Activated CD4-positive, alpha-beta T cell treated with anti-CD3 and anti-CD28 coated beads for 4 hours (primary cell): ENCODE data around the gene FERD3L.

Source experiments
- DNase-seq, 2 donors: peaks; one replicate each; pipeline ENCODE4 v3.0.0-alpha.2; 2020

FERD3L gene

DNA sequence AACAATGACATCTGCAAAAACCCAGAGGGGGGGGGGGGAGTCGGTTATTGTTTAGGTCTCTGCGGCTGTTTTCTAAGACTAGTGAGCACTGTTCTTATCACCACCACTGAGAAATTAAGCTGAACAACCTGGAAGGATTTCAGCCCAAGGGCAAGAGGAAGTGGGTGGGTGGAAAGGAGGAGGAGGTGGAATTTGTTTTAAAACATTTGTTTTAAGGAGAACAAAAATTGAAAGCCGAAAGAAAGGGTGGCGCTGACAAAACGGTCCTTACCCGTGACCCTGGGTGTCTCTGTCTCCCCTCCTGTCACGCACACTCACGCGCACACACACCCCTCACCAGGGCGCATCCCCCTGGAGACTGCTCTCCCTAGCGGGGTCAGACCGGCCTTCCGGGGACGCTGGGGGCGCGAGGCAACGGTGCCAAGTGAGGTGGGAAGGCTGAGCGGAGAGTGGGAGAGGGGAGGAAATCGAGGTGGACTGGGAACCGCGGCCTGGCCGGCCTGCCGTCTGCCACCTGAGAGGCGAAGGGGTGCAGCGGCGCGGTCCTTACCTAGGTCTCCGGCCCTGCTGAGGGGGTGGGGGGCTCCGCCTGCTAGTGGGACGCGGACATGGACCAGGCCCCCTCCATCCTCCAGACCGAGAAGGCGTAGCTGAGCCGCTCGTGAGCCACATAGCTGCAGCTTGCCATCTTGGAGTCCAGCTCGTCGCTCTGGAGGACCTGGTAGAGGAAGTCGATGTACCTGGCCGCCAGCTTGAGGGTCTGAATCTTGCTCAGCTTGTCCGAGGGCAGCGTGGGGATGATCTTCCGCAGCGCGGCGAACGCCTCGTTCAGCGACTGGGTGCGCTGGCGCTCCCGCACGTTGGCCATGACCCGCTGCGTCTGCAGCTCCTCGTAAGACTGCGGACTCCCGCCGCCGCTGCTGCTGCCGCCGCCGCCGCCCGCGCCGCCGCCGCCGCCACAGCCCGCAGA, 28.8 kb downstream of the FERD3L start:
- DNase-seq = no peak

DNA sequence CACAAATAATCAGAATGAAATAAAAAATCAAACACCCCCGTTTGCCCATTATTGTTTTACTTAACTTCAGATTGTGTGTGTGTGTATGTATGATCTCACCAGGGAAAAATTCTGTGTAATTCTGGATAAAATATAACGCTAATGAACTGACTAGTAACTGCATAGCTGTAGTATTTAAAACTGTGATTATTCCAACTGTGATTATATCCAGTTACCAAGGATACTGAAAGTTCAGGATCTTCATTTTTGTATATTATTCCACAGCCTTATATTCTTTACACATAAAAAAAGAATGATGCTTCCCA, 30.7 kb downstream of the FERD3L start:
- DNase-seq = no peak

DNA sequence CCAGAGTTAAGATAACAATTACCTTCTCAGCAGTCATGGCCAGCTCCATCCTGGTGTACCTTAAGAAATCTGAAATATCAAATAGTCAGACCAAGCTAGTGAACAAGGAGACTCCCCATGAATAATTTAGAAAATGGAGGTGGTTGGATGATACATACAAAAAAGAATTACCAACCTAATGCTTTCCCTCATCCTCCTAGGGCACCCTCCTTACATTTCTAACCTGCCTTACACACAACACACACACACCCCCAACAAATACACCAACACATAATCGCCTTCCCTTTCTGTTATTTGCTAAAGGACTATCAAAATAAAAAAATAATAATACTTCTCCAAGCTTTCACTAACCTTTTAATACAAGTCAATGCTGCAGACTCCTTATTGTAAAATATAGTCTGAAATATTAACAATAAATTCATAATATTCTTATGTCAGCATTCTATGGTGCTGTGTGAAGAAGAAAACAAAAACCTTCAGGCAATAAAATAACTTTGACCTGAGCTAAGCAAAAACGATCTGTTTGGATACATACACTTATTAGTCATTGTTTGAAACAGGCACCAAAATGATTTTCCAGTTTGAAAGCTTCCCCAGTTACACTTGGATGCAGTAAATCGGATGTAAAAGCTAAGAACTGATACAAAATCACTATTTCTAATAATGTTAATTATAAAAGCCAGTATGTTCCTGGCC, 31.2 kb downstream of the FERD3L start:
- no peak for DNase-seq

DNA sequence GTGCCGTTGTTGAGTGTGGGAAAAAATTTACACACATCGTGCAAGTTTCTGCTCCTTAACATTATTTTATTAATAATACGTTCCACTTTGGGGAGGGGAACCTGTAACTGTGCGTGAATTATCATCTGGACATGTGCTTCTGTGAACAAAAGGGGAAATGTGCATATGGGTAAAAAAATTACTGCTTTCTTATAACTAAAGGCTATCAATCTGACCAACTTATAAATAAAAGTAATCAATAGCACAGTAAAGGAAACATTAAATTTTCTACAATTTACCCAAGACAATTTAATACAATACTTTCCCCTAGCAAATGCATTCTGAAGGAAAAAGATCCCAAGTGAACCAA, 32.2 kb downstream of the FERD3L start:
- DNase-seq = no peak

DNA sequence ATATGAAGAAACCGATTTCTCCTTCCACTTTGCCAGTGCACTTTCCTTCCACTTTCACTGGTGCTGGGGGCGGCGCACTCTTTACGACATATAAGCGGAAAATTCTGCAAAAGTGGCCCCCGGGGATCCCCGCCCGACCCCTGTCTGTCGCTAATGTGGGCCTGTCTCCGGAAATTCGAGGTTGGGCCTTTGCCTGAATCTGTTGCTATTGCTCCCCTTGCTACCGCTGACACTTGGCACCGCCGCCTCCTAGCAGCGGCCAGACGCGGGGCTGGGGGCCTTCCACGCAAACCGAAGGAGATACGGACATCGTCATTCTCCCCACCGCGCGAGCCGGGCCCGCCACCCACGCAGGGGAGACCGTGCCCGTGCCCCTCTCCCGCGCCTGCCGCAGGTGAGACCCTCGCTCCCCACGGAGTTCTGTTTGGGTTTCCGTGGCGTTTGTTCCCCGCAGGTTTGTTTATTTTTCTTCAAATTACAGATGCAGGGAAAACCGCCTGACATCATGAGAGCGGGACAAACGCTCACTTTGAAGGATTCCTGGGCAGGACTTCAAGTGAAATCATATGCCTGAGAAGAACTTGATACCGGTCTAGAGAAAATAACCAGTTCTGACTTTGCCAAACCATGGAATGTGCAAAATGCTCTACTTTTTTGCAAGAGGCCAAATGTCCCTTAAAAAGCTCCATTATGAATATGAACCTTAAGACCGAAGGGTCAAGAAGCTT, 32.8 kb downstream of the FERD3L start:
- no peak for DNase-seq

DNA sequence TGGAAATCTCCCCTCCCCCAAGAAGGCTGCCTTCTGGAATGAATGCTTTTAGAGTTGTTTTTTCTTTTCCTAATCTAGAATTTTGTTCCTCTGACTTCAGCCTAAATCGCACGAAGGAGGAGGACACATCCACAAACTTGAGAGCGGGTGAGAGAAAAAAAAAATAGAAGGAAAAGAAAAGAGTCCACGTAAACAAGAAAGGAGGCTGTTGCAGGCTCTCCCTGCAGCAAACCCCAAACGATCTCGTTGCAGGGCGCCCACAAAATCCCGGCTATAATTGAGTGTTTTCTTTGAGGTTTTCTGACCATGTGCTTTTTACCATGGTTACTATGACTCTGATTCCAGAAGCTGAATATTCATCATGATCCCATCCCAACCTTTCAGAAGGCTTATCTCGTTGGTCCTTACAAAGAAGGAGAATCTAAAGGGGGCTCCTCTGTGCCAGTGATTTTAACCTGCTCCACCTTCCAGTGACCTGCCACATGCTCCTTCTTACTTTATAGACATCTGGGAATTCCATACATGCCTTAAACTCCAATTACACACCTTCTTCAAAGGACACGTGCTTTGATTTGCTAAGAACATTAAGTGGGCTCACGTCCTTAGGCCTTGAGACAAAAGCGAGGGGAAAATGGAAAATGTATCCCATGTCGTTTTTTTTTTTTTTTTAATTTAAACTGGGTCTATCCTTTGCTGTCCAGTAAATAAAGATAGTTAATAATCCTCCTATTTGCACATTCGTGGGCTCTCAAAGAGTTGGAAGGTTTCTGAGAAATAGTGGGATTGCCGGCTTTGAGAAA, 33.5 kb downstream of the FERD3L start:
- DNase-seq = no peak

DNA sequence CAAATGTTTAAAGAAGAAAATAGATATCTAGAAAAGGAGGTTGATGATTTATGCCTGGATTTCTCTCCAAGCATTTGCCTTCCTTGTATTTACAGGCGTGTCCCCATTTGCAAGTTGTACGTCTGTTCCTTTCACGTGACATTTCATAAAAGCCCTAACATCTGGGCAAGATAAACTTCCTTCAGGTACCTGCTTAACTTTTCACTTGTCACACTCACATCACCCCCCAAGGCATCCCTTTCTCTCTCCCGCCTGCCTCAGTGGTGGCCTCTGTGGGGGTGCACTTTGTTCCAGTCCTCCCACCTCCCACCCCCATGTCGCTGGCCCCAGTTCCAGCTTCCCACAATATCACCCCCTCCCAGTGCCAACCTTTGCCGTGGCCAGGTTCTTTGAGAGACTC, 34.4 kb downstream of the FERD3L start:
- no peak for DNase-seq

DNA sequence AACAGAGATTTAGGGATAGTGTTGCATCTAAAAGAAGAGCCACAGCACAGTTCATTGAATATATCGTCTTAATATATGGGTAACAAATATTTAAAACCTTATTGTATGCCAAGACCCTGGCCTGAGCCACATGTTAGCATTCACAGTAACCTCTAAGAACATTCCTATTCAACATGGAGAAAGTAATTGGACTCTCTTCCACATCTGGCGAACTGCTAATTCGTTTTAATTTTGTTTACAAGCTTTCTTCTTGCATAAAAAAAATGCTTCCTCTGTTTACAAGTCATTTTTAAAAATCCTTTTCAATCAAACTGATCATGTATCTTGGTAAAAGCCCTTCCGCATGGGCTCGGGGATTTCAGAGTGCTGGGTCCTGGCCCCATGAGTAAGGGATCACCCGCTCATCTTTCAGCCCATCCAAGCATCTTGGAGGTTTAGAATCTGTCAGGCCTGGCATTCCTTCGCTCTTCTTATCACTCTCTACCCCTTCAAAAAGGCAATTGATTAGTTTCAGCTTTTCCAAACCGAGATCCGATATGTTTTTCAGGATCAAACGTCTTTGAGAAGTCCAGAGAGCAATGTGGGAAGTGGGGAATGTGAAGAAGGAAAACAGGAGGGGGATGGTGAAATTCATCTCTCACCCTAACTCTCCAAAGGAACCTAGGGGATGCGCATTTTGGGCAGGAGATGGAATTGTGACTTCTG, 35.0 kb downstream of the FERD3L start:
- no peak for DNase-seq

DNA sequence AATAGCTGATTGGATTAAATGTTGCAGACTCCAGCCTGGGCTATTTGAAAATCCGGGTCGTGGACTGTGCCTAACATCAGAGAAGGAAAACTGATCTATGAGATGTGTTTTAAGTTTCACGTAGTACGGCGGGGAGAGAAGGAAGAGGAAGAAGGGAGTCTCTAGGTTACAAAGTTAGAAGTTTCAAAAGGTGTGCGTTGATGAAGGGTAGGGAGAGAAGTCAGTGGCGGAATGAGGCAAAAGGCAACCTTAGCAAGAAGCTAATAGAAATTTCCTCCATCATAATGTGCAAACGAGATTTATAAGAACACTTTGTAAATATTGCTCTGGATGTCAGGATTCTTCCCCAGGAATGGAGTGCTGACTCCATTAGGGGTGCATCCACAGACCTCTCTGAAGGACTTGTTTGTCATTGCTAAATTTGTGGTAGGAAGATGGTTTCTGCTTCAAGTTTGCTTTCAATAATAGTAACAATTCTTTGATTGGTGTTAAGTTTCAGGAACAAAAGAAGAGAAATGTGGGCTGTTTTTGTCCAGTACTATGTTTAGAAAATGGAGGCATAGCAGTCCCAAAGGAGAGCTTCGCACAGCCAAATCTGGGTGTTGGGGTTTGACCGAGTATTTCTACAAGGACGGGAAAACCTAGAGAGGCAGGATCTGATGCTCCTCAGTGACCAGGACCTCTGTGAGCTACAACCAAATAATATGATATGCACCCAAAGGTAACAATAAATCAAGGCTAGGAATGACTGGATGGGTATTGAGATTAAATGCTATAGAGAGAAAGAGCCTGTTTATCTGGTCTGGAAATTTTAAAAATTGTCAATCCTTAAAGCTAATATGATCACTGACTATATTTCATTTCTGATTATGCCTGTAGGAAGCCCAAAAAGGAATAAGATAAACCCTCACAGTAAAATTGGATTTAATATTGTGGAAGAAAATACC, 35.9 kb downstream of the FERD3L start:
- DNase-seq = no peak

DNA sequence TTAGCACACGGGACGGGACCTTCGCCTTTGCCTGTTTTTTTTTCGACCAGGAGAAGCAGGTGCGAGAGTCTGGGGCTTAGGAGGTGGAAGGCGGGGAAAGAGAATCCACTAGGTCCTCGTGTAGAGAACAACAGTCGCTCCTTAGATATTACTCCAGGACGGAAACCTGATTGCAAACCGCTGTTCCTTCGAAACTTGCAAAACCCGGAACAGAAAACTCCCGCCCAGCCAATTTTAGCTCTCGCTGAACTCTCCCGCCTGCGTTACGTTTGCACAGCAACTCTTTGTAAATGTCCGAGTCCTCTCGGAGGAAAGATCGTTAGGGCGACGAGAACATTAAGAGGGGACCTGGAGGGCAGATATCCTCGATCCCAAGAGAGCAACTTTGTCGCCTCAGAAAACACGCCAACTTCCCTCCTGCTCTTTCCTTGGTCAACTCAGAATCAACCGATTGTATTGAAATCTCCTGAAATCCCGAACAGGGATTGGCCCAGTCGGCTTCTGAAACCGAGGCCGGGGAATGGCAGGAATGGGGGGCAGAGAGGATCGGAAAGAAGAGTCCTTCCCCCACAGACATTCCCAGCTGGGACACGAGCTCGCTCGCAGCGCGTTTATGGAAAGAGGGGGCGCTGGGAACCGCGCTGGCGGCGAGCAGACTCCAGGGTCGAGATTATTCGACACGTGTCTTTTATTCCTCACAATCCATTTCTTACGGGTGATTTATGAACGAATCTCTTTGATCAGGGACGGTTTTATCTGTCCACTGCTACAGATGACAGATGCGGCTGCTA, 37.7 kb downstream of the FERD3L start:
- DNase-seq = no peak

DNA sequence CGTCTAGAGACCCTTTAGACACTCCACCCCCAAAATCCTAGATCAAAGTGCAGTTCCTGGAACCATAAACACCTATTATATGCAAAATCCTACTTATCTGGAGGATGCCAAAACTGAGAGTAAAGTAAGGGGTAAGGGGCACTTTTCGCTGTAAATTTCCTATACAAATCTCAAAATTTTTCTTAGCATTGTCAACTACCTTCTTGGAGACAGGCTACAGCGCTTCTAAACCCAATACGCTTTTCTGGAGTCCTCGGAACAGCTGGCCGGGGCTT, 38.2 kb downstream of the FERD3L start:
- DNase-seq = no peak

DNA sequence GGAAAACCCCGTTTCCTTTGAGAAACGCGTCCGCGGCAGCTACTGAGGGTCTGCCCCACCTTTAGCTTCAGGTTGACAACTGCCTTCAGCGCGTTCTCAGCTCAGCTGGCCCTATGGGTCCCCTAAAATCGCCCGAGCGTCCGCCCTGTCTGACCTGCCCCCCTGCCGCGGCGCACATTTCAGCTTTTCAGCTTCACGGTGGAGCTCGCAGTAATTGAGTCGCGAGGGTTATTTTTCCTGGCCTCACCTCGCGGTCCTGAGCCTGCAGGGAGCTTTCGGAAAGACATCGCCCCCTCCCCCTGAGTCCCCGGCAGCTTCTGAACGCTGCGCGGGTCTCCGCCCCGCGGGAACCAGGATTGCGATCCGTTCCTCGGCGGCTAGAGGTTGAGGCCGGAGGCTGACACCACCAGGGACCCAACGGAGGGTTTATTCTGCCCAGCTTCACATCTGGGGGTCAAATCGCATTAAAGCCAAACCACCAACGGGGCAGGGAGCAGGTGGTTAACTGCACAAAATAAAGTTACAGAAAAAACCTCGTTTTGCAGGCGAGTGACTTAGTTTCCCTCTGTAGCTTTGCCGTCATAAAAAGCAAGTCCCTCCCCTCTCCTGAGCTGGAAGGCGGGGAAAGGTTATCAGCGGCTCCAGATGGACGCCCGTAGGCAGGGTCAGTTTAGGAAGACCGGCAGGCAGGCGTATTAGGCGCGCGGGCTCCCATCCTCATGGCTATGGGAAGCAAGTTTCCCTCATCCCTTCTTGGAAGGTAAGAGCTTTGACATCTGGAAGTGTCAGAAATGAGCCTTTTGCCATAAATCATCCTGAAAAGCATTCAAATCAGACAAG, 38.8 kb downstream of the FERD3L start:
- no peak for DNase-seq

DNA sequence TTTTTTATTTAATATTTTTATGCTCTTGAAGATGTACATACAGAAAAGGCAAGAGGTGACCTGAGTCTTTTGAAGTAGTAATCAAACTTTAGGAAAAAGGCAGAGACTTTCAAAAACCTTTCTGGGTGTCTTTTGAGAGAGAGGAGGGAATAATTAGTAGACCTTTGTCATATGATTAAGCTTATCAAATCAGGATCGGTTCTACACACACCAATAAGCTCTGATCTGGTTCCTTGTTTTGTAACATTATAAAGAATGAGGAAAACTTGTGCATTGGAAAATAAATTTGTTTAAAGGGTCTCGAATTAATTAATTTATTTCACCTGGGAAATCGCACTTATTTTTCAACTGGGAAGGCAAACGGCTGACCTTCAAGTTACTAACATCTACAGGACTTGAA, 39.7 kb downstream of the FERD3L start:
- DNase-seq = no peak

DNA sequence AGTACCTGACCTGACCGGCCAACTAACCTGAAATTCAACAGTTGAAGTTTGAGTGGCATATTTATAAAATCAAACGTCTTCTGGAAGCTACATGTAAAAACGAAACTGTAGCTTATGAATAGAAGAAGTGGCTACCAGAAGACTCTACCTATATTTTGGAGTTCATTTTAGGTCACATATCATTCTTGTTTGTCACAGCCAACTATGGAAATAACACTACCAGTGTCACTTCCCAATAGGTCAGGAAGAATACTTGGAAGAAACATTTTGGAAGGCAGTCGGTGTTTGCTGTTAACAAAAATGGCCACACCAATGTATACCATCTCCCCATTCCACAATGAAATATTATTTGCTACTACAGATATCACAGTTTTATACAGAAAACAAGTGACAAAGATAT, 40.4 kb downstream of the FERD3L start:
- no peak for DNase-seq

DNA sequence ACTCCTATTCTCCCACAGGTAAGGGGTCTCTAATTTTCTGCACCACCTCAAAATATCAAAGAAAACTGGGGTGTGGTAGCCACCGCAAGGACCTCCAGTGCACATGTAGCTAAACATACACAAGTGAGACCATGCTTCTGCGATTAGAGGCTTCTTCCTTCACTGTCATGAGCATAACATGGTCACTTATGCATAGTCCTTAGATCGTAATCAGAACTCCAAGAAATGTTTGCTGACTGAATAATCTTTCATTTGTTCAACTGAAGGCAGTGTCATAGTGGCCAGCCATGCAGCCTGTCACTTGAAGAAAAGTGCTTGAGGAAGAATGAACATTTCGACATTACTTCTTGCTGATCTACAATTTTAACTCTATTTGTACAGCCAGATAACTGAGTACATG, 42.3 kb downstream of the FERD3L start:
- no peak for DNase-seq

DNA sequence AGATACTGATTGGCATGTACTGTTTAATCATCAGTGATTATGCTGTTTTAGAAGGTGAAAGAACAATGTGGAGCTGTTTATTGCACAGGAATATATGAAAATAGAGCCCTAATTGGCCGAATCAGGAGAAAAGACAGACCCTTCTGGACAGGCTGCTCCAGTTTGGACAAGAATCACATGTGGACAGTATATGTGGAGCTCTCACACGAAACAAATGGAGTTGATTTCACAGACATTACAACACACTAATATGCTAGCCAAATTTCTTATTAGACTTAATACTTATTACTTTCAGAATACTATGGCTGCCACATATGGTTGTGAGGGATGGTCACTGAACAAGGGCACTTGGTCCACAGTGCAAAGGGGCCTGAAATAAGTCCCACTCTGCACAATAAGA, 43.3 kb downstream of the FERD3L start:
- DNase-seq = no peak

DNA sequence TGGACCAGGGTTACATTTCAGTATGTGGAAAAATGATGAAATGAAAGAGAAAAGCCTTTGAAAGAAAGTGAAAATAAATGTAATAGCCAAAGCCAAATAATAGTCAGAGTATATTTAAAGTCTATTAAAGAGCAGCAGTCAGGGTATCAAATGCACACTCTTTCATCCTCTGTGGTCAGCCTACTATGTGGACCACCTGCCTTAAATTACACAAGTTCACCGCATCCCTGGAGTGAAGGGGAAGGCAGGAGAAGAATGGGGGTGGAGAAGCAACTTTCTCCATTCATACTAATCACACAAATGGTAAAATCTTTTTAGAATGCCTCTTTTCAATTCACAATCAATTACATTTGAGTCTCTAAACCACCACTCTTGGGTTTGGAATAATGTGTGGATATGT, 43.7 kb downstream of the FERD3L start:
- DNase-seq = no peak

DNA sequence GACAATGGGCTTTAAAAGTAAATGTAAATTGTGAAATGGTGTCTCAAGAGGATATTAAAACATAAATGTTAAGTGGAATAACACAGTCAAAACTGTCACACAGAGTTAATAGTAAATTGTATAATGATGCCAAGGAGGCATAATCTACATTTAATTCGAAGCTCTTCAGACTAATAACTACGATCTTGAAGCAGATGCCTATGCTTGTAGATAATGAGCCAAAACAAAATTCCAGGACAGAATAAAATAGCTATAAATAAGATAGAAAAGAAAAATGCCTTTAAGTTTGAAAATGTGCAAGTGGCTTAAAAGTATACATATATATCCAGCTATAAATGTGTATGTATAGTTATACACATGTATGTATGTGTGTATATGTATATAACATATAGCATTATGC, 45.3 kb downstream of the FERD3L start:
- no peak for DNase-seq

DNA sequence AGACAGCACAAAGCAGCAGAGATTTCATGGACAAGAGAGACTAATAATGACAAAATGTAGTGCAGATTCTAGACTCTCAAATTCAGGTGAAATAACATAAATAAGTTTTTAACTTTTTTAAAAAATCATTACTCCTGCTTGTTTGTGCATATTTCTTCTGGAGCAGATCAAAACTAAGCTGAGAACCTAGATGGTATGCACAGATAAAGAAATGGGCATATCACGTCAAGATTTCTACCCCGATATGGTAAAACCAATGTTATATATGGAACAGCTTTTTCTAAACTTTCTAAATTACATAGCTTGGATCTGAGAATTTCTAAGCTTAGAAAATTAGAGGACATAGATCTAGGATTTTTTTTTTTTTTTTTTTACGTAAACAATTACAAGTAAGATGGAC, 46.0 kb downstream of the FERD3L start:
- no peak for DNase-seq

DNA sequence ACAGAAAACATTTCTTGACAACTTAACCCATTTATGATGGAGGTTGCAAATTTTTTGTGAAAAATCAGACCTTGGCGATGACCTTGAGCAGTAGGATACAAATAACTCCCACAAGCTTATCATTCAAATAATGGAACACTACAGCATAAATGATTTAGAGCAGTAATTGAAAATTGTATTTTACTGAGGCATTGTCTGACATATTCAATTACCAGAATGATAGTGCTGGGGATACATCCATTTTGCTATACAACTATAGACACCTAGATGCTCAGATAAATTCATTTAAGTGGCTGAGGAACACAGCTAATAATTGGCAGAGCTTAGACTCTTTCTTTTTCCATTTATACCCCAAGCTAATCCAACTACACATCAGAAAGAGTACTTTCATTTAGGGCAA, 46.7 kb downstream of the FERD3L start:
- DNase-seq = no peak
